ENCODE results near the gene KIF2A.

The KIF2A gene

GRCh38 chr5:62296998-62297397 is 9.0 kb upstream of the KIF2A start:
- no peak for FAIRE-seq

DNA sequence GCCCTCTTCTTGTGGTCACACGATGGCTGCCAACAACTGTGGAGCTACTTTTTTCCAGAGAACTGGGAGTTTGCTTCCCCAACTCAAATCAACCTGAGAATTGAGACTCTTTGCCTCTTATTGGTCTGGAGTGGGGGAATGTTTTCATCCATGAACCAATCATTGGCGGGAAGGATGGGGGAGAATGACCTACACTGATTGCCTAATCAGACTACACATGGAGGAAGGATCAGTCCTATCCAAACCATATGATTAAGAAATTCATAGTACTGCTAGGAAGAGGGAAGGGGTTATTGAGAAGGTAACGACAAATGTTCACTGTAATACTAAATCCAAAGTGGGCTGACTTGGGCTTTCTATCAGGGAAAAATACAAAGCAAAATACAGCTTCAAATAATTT is 7.9 kb upstream of the KIF2A start:
- FAIRE-seq, result no peak

DNA sequence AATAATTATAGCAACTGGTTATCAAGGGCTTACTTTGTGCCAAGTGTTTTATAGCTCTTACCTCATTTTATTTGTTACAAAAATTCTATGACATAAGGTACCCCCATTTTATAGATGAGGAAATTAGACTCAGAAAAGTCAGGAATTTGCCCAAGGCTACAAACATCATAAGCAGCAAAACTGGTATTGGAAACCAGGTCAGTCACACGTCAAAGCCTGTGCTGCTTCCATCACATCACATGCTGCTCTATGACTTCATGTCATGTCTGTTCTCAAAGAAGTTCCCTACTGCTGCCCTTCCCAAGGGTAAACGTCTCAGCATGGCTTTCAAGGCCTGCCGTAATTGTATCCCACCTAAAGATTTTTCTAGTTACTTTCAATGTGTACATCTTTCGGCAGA is 6.9 kb upstream of the KIF2A start:
- FAIRE-seq, result no peak

GRCh38 chr5:62299600-62299999 is 6.4 kb upstream of the KIF2A start:
- FAIRE-seq, result no peak

- FAIRE-seq, result no peak
These were observed 670 bp upstream of the KIF2A start for GRCh38 chr5:62305358-62305714.

GRCh38 chr5:62306323-62306895 is 403 bp downstream of the KIF2A start:
- no peak for FAIRE-seq

- FAIRE-seq, result no peak
These were observed 1.1 kb downstream of the KIF2A start for GRCh38 chr5:62306896-62307689.

- no peak for FAIRE-seq
These were observed 2.4 kb downstream of the KIF2A start for GRCh38 chr5:62308439-62308838.

DNA sequence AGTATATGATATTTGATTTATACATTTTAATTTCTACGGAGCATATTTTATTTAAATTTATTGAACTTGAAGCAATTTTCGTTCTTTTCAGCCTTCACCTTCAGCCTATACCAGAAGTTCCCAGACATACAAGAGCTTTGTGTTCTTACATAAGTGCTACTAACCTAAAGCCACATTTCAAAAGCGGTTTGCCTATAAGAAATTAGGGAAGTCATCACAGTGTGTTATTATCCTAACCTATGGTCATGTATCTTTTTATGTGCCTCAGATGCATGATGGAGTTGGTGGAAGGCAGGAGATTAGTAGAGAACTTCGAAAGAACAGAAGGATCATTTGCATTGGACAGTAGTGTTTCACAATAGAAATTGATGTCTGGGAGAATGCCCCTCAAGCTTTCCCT is 3.1 kb downstream of the KIF2A start:
- FAIRE-seq, result no peak

GRCh38 chr5:62310426-62311143 is 4.6 kb downstream of the KIF2A start:
- FAIRE-seq, result no peak

GRCh38 chr5:62312036-62312435 is 6.0 kb downstream of the KIF2A start:
- FAIRE-seq, result no peak

- FAIRE-seq, result no peak
These were observed 6.7 kb downstream of the KIF2A start for GRCh38 chr5:62312674-62313073.

GRCh38 chr5:62314213-62314830 is 8.3 kb downstream of the KIF2A start:
- no peak for FAIRE-seq

DNA sequence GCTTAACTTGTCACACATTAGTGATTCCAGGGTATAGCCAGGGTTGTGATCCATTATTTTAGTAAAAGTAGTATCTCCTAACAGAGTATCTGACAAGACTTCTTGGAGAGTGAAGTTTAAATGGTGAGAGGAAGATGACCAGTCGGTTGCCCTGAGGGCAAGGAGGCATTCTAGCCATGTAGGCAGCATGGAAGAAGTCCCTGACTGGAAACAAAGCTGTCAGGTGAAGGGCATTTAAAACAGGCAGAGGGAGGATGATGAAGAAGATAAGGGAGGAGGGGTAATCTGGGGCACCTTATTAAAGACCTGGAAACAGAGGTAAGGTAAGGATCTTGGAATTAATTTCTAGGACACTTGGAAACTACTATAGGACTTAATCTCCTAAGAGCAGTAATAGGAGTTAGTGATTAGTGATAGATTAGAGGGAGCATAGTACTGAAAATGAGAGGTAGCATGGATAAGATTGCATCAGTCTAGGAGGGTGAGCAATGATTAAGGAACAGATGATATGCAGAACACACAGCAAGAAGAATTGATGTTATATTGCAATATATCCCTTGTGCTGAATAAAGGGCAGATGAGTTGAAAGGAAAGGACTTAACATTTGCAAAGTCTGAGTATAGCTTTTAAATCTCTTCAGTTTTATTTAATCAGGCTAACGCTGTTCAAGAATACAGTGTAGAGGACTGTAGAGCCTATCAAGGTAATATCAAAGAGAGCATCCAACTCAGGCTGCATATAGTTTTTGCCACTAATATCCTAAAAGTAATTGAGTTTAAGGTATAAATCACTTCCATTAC is 9.6 kb downstream of the KIF2A start:
- FAIRE-seq, result no peak

- FAIRE-seq, result no peak
These were observed 10.1 kb downstream of the KIF2A start for GRCh38 chr5:62316176-62316502.

DNA sequence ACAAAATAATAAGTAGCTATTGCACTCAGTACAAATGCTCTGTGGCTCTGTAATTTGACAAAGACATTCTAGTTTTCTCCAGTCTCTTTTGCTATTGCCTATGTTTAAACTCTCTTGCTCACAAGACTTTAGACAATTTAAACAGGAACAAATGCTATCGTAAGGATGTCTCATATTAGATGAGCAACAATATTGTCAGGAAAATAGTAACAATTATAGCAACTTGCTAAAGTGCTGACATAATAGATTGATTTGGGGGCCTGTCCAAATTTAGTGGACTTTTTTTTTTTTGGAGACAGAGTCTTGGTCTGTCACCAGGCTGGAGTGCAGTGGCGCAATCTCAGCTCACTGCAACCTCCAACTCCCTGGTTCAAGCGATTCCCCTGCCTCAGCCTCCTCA is 11.8 kb downstream of the KIF2A start:
- no peak for FAIRE-seq

DNA sequence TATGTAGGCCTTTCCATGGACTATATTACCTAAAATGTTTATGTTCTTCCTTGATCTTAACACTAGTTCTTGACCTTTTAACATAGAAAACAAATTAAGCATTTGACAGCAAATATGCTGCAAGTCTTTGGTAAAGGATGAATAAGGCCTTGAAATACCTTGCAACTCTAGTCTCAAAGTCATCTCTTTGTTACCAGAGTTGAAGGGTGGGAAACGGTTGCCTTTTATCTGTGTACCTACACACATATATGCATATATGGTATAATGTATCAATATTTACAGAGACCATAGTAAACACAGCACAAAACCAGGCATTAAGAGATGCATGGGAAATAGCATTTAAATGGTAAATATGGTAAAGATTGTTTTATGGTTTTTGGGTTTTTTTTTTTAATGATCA is 16.5 kb downstream of the KIF2A start:
- FAIRE-seq, result no peak

DNA sequence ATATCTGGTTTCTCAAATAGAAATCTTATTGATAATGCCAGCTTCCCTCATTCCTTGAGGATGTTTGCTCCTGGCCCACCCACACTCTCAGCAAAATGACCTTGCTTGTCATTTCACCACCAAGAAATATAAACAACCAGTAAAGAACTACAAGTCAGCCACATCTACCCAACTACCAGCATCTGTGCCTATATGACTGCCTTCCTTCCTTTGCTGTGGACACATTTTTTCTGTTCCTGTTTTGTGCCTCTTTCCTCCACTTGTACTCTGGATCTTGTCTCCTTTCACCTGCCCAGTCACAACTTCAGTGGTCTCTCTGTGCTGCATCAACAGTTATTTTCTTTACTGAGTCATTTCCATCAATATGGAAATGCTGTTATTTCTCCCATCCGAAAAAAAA is 20.3 kb downstream of the KIF2A start:
- no peak for FAIRE-seq

GRCh38 chr5:62326702-62327101 is 20.7 kb downstream of the KIF2A start:
- FAIRE-seq, result no peak

- no peak for FAIRE-seq
These were observed 21.4 kb downstream of the KIF2A start for GRCh38 chr5:62327138-62328053.

GRCh38 chr5:62328772-62329491 is 22.9 kb downstream of the KIF2A start:
- no peak for FAIRE-seq
